IMR-90 (cell line): ENCODE results near the gene PIAS3.

Experiments
- CEBPB ChIP-seq: IDR thresholded peaks from 2 replicates; pipeline ENCODE4 v1.6.1; 2012; ENCODE audit warnings: low read depth, low read length, improper control_type of control experiment
- CHD1 ChIP-seq: IDR thresholded peaks from 2 replicates; pipeline ENCODE4 v1.6.1; 2012; ENCODE audit warnings: low read depth, low read length, improper control_type of control experiment
- CTCF ChIP-seq: conservative IDR thresholded peaks from 2 replicates; pipeline ENCODE4 v1.5.1; 2012; ENCODE audit warnings: mild to moderate bottlenecking, low read depth, low read length, improper control_type of control experiment
- ELK1 ChIP-seq: fragments of 150-350 bp; IDR thresholded peaks from 2 replicates; pipeline ENCODE4 v1.6.1; 2016; ENCODE audit warnings: low read depth, mild to moderate bottlenecking, low read length, moderate library complexity, borderline replicate concordance
- FOS ChIP-seq: fragments of 150-350 bp; IDR thresholded peaks from 2 replicates; pipeline ENCODE4 v1.6.1; 2016; ENCODE audit warnings: low read depth, low read length
- MAZ ChIP-seq: IDR thresholded peaks from 2 replicates; pipeline ENCODE4 v1.6.1; 2012; ENCODE audit warnings: low read depth, mild to moderate bottlenecking, low read length, improper control_type of control experiment, moderate library complexity, borderline replicate concordance
- MXI1 ChIP-seq: IDR thresholded peaks from 2 replicates; pipeline ENCODE4 v1.6.1; 2012; ENCODE audit warnings: low read depth, mild to moderate bottlenecking, low read length, moderate library complexity, borderline replicate concordance
- NFE2L2 ChIP-seq: fragments of 150-350 bp; IDR thresholded peaks from 2 replicates; pipeline ENCODE4 v1.6.1; 2016; ENCODE audit warnings: low read depth, mild to moderate bottlenecking, low read length
- POLR2A ChIP-seq: IDR thresholded peaks from 2 replicates; pipeline ENCODE4 v1.6.1; 2012; ENCODE audit warnings: mild to moderate bottlenecking, low read depth, low read length
- RAD21 ChIP-seq: IDR thresholded peaks from 2 replicates; pipeline ENCODE4 v1.6.1; 2012; ENCODE audit warnings: low read length, improper control_type of control experiment
- SMC3 ChIP-seq: fragments of 150-350 bp; IDR thresholded peaks from 2 replicates; pipeline ENCODE4 v1.6.1; 2016; ENCODE audit warnings: low read depth, mild to moderate bottlenecking, antibody characterized with exemption, low read length, moderate library complexity
- USF2 ChIP-seq: fragments of 150-350 bp; IDR thresholded peaks from 2 replicates; pipeline ENCODE4 v1.6.1; 2017; ENCODE audit warnings: mild to moderate bottlenecking, antibody characterized with exemption, low read length, low read depth

GRCh38 chr1:145824499-145824842, 34.4 kb downstream of the PIAS3 start:
- TF ChIP-seq MXI1: no peak
- no peak for TF ChIP-seq POLR2A
- TF ChIP-seq CTCF: no peak
- TF ChIP-seq CEBPB: no peak
- TF ChIP-seq USF2: no peak
- no peak for TF ChIP-seq MAZ
- no peak for TF ChIP-seq CHD1
- no peak for TF ChIP-seq FOS
- TF ChIP-seq SMC3: no peak
- TF ChIP-seq RAD21: no peak
- no peak for TF ChIP-seq NFE2L2
- TF ChIP-seq ELK1: no peak
